MM.1S (cell line): ENCODE data around the gene GABRG3.

Source experiments
- EZH2 ChIP-seq: fragments of 300-600 bp; sonication (generic); optimal IDR thresholded peaks from 2 replicates; pipeline ENCODE3; 2017; ENCODE audit warnings: low read depth, mild to moderate bottlenecking, antibody characterized with exemption, low read length, mixed read lengths
- EZH2phosphoT487 ChIP-seq: fragments of 300-600 bp; sonication (generic); IDR thresholded peaks from 2 replicates; pipeline ENCODE4 v1.6.1; 2018; ENCODE audit warnings: antibody characterized with exemption, low read length
- TF ChIP-seq, protein P1 (sequence below): fragments of 300-600 bp; sonication (generic); IDR thresholded peaks from 2 replicates; pipeline ENCODE4 v1.5.1; 2016; ENCODE audit warnings: antibody characterized with exemption, low read length, mixed read lengths

DNA sequence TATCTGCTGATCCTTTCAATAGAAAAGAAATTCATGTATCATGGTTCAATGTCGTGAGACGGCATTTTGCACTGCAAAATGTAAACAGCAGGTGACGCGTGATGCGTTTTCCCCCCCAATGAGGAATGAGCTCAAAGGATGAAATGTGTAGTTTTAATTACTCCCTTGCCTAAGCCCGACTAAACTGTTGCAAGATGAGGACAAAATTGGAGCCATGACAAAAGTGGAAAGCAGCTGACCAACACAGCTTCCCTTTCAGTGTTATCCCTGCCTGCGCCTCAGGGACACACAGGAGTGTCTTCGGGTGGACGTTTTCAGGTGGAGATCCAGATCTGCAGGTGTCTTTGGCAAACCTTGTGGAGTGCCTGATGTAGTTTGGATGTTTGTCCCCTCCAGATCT lies 92.0 kb downstream of the GABRG3 start:
- TF ChIP-seq, protein P1, sequence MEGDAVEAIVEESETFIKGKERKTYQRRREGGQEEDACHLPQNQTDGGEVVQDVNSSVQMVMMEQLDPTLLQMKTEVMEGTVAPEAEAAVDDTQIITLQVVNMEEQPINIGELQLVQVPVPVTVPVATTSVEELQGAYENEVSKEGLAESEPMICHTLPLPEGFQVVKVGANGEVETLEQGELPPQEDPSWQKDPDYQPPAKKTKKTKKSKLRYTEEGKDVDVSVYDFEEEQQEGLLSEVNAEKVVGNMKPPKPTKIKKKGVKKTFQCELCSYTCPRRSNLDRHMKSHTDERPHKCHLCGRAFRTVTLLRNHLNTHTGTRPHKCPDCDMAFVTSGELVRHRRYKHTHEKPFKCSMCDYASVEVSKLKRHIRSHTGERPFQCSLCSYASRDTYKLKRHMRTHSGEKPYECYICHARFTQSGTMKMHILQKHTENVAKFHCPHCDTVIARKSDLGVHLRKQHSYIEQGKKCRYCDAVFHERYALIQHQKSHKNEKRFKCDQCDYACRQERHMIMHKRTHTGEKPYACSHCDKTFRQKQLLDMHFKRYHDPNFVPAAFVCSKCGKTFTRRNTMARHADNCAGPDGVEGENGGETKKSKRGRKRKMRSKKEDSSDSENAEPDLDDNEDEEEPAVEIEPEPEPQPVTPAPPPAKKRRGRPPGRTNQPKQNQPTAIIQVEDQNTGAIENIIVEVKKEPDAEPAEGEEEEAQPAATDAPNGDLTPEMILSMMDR: no peak
- TF ChIP-seq EZH2: no peak
- no peak for TF ChIP-seq EZH2phosphoT487
